ENCODE measurements around the gene CACNG4. TPM values are rescaled to one million over a fixed set of nuclear protein-coding genes. Genes with fewer than 3 reads are reported as not detected.

CACNG4 gene
- total RNA-seq, 1 experiment from 2014 or later: 26.1 TPM

DNA sequence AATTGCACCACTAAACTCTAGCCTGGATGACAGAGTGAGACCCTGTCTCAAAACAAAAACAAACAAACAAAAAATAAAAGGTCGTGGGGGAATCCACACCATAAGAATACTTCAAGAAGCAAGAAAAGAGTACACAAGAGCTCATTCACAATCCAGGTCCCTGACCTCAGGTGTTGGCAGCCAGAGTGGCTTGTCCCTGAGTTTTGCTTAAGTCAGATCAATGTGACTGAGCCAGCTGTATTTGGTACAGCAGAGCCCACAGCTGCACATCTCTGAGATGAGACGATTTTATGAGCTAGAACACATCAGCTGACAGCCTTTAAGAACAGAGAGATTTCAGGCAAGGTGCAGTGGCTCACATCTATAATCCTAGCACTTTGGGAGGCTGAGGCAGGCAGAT is 102.2 kb downstream of the CACNG4 start:
- DNase-seq (ENCODE audit: low spot score): no peak

DNA sequence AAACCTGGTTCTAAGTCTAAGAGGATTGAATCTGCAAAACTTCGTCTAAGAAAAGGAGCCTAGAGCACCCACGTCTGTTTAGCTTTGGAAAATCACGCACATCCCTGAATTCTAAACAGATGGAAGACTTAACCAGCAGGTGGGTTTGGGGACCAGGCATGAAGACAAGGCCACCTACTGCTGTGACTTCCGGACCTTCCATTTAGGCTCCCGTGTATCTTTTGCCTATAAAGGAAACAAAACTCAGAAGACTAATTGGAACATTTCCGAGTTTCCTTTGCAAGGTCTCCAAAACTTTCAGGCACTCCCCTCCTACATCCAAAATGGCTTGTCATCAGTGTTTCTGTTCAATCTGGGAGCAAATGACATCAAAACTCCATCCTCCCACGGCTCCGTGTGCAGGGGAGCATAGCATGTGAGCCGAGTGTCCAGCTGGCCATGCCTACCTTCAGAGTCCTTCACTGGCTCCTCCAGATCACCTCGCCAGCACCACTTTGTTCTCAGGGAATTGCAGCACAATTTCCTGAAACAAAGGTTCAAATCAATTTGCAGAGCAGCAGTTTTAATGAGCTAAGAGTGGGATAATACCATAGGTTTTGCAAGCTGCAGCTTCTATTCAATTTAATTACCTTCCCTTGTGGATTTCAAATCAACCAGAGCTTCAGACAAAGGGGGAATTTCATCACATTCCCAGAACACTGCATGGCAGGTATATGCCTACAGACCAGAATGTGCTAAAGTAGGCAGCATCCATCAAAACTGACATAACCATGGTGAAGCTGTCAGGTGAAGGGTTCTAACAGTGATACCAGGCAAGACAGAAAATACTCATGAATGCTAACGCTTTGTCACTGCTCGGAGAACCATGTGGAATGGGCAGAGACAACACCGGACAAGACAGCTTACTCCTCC is 103.3 kb downstream of the CACNG4 start:
- DNase-seq (ENCODE audit: low spot score): no peak

DNA sequence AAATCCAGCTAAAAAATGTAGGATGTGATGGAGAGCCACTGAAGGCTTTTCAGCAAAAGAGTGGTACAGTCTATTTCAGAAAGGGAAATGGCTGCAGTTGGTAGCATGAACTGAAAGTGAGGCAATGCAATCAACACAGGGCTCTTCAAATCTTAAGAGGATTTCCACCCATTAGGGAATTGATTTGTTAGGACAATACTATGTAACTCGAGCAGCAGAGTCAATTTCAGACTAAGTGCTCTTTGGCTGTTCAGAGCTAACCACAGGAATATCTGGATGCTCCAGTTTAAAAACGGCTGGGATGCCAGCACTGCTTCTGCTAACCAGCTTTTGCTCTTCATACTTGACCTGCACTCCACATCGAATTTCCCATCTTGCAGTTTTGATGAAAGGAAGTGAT is 104.5 kb downstream of the CACNG4 start:
- DNase-seq (ENCODE audit: low spot score): no peak

DNA sequence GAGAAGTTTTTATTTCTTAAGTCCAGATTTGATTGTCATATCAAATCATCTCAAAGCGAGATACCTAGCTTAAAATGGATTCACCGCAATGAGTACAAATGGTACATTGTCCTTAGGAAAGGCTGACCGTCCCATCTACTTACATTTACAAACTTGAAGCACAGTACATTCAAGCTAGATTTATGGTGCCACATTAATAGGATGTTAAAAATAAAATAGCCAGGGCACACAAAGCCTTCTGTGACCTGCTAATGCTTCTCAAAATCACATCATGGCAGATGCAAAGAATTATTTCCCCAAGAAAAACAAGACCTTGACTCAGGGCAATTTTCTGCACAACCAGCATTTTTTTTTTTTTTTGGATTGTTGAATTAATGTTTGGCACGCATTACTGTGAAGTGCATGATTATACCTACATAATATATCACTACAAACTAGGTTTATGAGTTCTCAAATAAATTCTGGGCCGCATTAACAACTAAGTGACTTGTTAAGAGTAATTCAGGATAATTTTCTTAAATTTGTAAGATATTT is 105.2 kb downstream of the CACNG4 start:
- DNase-seq (ENCODE audit: low spot score): no peak

DNA sequence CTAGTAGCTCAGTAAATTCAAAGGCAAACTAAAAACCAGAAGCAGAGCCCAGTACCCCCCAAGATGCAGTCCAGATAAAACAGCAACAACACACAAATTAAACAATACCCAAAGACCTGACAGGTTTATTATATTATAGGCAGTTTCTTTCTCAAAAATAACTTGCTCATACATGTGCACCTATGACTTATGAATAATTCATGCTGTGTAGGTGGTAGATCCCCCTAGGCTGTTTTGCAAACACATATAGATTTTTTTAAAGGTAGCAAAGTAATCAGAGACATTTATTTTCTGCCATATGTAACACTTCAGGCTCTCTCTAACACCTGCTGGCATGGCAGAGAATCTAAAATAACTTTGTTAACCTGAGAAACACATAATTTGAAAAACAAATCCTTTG is 107.1 kb downstream of the CACNG4 start:
- DNase-seq (ENCODE audit: low spot score): no peak

DNA sequence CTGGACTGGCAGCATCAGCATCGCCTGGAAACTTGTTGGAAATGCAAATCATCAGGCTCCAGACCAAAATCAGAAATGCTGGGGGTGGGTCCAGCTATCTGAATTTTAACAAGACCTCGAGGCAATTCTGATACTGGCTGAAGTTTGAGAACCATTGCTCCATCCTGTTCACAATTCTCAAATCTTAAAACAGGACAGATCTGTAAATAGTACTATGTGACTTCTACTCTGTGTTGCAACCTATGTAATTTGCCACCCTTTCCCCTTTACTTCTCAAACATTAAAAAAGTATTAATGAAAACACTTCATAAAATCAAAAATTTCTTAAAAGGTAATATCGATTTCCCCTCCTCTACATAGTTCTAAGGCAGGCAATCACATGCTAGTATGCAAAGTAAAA is 108.4 kb downstream of the CACNG4 start:
- no peak for DNase-seq (ENCODE audit: low spot score)

DNA sequence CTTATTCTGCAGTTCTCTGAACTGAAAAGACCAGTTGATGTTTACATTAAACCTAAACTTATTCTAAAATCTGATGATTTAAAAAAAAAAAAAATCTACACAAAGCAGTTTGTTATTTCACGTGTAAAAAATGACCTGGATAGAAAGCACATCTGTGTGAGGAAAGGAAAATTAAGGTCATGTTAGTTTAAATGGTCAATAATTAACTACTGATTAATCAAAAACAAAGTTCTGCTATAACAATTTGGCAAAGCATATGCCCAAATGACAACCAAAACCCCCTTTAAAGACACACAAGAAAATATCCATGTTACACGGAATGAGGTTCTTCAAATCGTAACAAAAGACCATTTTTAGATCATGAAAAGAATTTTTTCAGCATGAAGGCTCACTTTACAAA is 110.3 kb downstream of the CACNG4 start:
- no peak for DNase-seq (ENCODE audit: low spot score)

DNA sequence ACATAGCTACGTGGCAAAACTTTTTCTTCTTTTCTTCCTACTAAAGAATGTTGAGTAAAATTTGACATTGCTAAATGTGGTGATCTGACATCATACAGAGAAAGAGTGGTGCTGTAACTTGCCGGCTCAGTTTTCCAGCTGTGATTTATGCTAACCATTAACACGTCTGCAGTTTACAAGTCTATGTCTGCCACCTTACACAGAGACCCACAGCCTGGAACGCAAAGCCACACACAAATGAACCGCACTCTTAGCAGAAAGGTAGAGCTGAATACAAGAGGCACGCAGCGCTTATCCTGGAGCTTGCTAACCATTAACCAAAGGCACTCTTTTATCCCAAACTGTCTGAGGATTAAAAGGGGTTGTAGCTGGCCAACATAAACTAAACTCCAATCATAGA is 111.8 kb downstream of the CACNG4 start:
- no peak for DNase-seq (ENCODE audit: low spot score)

DNA sequence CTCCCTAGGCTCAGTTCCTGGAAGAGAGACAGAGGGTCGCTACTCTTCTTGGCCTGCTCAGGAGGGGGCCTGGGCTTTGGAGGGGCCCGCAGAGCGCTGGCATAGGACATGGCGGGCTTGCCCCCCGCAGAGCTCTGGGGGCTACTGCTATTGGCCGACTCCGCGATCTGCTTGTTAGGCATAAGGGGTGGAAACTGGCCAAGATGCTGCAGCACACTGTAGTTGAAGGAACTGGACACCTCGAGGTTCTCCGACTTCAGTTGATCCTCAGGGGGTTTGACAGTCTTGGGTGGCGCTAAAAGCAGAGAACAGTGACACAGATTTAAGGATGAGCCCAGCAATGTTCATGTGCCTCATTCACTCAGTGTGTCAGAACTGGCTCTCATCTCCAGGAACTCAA is 113.8 kb downstream of the CACNG4 start:
- DNase-seq (ENCODE audit: low spot score): no peak

DNA sequence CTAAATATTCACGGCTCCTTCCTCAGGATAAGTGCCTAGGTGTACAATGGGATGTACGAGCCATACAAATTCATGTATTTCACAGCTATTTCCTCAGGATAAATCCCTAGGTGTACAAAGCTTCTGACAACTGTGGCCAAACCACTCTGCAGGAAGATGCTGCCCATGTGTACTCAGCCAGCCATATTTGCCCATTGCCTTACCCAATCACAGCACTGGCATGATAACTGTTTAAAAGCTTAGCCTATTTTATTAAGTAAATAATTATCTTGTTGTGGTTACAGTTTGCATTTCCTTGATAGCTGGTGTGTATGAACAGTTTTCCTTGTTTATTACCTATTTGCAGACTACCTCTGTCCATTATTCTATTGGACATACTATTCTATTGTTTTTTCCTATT is 115.0 kb downstream of the CACNG4 start:
- no peak for DNase-seq (ENCODE audit: low spot score)

DNA sequence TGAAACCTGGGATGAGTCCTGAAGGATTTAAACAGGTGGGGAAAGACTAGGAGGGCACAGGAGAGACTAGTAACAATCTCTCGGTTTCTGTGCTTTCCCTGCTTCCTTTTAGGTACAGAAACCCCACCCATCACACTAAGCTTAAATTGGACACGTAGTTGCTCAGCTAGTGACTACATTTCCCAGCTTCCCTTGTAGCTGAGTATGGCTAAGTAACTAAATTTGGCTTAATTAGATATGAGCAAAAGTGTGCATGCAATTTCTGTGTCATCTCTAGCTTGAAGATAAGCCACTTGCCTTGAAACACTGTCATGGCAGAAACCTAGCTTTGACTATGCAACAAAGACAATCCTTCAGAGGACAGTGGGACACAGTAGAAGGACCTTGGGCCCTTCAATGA is 116.3 kb downstream of the CACNG4 start:
- no peak for DNase-seq (ENCODE audit: low spot score)

DNA sequence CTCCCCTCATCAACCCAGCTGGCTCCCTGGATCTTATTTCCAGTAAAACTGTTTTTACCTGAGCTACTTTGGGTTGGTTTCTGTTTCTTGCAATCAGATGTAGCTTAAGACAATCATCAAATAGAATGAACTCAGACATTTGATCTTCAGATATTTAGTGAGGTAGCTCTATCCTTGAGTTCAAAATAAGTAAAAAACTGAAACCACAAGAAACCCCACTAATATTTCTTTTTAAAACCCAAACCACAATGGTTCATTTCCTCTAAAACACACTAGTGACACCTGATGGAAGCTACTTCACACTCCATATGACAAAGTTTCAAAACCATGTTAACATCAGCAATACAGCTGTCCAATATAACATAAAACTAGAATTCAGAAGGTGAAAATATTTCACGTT is 117.6 kb downstream of the CACNG4 start:
- no peak for DNase-seq (ENCODE audit: low spot score)

Other genes with a start within 250 kb of the CACNG4 start
- gene CACNG5, start 129.6 kb upstream of the CACNG4 start, total RNA-seq (2014; rRNA removed; shearing (Covaris generic)): not detected in 2 replicates
- not detected in 2 replicates for gene CACNG1, start 79.8 kb downstream of the CACNG4 start, total RNA-seq (2014; rRNA removed; shearing (Covaris generic))